C1 segment of cervical spinal cord (tissue), 14 donors: ENCODE measurements around the gene CFAP74.
A peak's percentile ranks its signal among the peaks of the same experiment; 100 is the strongest.
"Not testable (repeated sequence)": the region's sequence is repeated elsewhere in the genome, so short reads cannot be mapped to it uniquely, and the experiment has no call there.

Experiments
- DNase-seq, 14 donors: peaks; one replicate each; lab custom pipeline; 2025; lab: John Stamatoyannopoulos, UW

The CFAP74 gene

DNA sequence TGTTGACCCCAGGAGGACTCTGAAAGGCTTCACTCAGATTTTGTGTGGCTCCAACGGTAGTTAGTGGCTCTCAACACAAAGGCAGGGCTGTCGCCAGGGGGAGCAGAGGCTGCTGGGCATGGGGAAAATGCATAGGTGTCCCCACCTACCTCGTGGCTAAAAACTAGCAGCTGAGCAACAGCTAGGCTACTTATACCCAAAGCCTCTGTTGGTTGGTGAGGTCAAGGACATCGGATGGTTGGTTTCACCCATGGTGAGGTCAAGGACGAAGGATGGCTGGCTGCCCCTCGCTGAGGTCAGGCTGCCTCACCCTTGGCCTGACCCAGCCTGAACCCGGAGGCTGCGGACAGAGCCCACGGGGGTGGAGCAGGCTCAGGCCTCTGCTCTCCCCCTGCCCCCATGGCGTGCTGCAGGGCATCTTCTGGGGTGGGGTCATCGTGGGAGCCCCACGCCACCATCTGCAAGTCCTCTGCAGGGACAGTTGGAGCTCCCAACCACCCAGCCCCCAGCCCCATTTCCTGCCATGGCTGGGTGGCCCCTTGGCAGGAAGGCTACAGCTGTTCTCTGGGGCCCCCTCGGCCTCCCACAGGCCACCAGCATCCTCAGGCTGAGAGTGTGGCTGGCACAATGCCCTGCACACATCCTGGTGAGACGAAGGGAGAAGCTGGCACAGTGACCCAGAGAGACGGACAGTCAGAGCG, 104.2 kb downstream of the CFAP74 start:
- DNase-seq, result no peak

DNA sequence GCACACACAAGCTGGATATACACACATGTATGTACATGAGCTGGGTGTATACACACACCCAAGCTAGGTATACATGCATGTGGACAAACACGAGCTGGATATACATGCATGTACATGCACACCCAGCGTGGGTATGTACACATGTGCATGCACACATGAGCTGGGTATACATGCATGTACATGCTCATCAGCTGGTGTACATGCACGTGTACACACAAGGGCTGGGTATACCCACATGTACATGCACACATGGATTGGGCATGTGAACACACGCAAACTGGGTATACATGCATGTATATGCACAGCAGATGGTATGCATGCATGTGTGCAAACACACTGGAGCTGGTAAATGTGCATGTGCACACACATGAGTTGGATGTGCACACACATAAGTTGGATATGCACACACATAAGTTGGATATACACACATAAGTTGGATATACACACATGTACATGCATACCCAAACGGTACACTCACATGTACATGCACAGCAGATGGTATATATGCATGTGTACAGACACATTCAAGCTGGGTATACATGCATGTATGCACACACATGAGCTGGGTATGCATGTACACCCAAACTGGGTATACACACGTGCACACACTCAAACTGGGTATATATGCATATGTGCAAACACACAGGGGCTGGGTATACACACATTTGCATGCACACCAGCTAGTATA, 105.2 kb downstream of the CFAP74 start:
- no peak for DNase-seq

DNA sequence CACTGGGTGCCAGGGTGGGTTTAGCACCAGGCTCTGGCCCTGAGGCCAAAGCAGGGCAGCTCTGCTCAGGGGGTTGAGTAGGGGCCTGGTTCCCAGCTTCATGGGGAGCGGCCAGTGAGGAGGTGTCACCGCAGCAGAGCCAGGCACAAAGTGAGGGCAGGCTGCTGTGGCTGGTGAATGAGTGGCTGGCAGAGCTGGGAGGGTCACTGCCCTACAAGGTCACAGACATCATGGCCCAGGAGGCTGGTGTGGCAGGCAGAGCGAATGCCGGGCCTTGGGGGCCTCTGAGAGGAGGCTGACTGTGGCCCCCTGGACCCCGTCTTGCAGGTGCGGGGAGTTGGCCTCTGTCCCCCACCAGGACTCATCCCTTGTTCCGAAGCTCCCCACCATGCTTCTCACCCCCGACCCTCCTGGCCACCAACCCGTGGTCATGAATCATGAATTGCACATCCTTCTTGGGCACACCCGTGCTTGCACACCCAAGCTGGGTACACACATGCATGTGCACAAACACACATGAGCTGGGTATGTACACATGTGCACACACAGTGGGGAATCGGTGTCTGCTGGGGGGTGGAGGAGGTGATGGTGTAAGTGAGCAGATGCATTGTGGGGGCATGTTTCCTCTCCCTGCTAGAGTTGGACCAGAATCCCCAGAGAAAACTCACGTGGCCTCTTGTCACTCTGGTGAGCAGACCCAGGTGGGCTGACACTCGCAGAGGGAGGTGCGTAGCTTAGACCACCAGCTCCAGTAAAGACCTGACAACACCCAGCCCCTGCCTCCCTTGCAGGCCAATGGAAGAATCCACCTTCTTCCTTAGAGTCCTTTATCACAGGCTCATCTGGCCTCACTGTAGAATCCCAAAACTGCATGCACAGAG, 107.9 kb downstream of the CFAP74 start:
- DNase-seq, result no peak

DNA sequence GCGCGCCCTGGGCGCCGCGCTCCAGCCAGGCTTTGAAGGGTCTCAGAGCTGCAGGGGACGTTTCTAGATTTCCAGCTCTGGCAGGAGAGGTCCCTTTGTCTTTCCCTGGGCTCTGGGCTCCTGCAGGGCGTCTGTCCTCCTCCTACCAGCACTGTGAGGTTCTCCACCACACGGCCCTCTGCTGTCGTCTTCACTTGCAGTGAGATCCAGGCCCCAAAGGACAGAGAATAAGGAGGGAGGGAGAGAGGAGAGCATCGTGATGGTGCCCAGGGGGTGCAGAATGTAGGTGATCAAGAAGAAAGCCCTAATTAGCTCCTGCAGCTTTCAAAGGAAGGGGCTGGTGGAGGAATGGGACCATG, 108.5 kb downstream of the CFAP74 start:
- no peak for DNase-seq

DNA sequence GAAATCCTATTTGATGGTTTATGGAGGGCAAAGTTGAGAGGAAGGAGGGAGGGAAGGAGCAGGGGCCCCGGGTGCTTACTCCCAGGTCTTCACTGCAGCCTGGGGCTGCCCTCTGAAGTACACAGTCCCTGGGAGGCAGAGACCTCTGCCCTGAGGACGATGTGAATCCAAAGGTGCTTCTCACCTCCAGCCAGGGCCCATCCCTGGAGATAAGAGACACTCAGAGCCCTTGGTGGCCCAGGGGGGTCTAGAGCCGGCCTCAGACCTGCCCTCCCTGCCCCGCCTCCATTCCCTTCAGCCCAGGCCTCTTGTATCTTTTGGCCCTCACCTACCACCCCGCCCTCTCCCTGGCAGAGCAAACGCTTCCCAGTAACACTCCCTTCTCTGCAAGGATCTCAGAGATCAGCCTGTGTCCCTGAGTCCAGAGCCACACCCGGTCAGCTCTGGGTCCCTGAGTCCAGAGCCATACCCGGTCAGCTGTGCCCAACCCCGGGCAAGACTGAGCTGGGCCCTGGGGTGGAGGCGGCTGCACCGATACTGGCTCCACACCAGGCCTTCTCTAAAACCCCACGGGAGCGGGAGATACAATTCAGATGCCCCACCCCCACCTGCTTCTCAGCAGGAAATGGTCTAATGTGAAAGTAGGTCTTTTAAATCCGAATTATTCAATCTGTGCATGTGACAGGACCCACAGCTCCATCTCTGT, 109.1 kb downstream of the CFAP74 start:
- no peak for DNase-seq

DNA sequence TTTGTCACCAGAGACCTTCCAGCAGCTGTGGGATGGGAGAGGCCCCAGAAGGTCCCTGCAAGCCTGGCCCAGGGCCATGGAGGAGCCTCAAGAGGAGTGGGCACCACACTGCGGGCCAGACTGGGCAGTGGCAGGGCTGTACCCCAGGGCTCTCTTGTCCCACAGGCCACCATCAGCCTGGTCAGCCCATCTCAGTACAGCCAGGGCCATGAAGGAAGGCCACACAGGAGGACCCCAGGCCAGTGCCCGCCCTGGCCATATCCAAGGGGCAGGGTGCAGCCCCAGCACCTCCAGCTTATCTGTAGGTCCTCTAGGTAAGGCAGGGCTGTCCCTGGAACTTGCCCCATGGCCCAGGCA, 109.6 kb downstream of the CFAP74 start:
- no peak for DNase-seq

DNA sequence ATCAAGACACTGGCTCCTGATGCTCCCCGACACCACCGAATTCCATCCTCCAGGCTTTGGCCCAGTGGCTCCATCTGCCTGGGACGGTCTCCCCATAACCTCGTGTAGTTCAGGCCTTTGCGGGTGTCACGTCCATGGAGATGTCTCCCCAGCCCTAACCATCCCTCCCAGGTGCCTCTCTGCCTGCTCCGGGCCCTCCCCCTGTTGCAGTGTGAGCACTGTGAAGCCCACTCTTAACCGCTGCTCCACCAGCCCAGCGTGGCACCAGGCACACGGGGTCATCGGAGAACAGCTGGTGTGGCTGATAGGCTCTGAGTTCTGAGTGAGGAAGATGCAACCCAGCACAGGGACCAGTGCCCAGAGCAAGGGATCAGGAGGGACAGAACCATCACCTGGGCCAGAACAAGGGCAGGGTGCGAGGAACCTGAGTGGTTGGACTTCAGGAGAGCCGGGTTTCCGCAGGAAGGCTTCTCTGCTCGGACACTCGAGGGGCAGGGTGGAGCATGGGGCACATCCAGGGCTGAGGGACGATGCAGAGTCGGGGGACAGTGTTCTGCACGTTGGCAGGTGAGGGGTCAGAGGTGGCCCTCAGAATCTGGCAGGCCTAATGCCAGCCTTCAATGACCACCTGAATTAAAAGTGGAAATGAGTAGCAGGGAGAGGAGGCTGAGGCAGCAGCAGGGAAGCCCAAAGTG, 110.1 kb downstream of the CFAP74 start:
- DNase-seq, result no peak

DNA sequence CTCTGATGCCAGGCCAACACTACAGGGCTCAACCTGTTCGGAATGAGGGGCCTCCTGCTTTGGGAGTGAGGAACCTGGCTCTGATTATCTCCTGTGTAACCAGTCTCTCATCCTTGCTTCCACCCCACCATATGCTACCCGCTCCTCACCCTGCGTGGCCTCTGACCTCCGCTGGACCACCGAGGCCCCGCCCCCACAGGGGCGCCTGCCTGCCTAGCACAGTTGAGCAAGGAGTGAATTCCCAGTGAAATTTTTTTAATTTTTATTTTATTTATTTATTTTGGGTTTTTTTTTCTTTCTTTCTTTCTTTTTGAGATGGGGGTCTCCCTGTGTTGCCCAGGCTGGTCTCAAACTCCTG, 110.8 kb downstream of the CFAP74 start:
- DNase-seq, result no peak

DNA sequence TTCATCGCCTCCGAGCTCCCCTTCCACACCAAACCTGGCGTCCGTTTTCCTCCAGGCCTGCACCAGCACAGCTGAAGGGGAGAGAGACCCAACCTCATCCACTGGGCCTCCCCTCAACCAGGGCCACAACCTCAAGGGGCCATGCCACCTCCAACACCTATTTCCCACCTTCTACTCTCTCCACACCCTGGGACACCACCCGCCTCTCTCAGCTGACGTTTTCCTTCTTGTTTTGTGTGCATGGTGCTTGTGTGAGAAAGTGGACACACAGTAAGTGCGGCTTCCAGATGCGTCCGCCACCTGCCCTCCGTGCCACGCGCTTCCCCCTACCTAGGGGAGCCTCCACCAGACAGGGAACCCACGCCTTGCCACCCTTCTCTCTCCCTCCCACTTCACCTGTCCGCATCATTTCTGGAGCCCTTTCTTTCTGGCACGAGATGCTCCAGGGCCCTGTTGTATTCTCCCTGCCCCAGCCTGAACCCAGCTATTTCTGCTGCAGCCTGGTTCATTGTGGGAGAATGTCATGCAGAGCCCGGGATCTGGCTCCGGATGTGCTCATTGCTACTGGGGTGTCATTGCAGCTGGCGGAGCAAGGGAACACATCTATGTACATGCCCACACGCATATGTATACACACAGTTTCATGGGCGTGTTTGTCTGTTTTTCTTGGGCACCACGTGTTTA, 111.4 kb downstream of the CFAP74 start:
- peak in 1 of 14 donors; percentile 32 for DNase-seq

DNA sequence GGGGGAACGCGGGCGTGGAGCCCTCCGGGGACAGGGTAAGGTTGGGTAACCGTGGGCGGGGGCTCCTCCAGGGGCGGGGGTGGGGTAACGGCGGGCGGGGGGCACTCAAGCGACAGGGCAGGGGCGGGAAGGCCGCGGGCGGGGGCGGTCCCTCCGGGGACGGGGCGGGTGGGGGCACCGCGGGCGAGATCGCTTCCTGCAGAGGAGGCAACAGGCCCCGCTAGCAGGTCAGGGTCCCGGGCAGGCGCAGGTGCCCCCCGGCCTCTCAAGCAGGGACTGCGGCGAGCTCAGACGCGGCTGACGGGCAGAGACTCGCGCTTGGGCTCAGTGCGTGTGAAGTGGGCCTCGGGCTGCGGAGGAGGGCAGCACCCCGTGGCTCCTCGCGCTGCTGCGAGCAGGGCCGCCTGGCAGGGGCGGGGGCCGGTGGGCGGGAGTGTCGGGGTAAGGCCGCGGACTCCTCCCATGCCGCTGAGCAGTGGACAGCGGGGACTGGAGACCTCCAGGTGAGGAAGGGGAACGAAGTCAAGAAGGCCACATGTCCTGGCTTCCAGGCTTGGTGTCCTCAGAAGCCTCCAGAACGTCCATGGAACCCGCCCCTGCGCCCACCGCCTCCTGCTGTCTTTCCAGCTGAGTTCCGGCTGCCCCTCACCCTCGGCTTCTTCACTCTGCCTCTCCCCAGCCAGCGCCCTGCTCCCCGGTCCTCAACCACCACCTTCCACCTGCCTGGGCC, 112.1 kb downstream of the CFAP74 start:
- peak in 12 of 14 donors; percentile 52 to 94 (median 78) for DNase-seq

DNA sequence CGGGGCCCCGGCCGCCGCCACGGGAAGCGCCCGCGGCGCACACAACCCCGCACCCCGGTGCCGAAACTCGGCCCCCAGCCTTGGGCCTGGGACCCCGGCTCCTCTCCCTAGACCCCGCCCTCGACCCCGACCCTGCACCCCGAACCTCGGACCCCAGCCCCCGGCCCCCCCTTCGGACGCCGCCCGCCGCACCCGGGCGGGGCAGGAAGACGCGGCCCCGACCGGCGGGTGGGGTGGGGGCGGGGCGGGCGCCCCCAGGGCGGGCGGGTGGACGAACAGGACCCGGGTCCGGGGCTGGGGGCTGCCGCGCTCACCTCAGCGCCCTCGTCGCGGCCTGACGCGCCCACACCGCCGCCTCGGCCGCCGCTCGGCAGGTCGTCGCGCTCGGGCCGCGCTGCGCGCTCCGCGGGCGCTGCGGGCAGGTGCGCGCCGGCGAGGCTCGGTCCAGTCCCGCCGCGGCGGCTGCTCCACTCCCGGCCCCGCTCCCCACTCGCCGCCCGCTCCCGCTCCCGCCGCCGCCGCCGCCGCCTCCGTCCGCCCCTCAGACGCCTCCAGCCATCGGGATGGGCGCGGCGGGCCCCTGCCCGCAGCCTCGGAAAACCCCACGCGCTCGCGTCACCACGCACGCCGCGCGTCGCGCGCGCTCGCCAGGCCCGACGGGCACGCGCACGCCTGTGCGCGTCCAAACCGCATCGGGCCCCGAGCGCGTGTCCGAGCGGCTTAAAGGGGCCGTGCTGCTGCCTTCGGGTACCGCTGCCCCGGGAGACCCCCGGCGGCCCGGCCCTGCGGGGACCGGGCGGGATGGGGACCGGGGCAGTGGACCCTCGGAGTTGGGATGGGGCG, 112.9 kb downstream of the CFAP74 start, which contains the start of gene GNB1:
Gene GNB1, minus strand, starts transcription at position 582 of the 843 bp plus-strand sequence. CDS start 65,634 bp downstream, outside the sequence.
- peak; percentile 28 to 94 (median 81) for DNase-seq

DNA sequence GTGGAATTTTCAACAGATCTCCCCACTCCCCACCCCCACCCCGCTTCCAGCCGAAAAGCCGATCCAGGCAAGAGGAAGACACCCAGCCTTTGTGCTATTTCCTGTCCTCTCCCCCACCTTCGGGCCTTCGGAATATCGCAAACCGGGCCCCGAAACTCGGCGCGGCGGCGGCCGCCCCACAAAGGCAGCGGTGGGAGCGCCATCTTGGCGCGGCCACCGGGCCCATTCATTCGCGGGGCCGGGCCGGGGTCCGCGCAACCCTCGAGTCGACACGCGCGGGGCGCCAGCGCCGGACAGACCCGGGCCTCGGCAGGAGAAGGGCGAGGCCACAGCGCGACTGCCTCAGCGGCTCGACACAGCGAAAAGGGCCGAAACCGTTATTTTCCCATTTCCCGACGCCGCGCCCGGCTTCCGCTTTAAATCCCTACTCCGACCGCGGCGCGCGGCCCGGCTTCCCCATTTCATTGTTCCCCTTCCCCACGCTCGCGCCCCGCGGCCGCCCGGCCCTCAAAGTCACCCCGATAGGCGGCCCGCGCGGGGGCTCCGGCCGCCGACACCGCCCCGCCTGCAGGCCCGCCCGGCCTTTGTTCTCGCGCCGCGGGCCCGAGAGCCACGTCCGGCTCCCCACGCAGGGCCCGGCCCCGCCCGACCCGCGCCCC, 113.6 kb downstream of the CFAP74 start:
- peak in 7 of 14 donors; percentile 14 to 73 (median 46) for DNase-seq

DNA sequence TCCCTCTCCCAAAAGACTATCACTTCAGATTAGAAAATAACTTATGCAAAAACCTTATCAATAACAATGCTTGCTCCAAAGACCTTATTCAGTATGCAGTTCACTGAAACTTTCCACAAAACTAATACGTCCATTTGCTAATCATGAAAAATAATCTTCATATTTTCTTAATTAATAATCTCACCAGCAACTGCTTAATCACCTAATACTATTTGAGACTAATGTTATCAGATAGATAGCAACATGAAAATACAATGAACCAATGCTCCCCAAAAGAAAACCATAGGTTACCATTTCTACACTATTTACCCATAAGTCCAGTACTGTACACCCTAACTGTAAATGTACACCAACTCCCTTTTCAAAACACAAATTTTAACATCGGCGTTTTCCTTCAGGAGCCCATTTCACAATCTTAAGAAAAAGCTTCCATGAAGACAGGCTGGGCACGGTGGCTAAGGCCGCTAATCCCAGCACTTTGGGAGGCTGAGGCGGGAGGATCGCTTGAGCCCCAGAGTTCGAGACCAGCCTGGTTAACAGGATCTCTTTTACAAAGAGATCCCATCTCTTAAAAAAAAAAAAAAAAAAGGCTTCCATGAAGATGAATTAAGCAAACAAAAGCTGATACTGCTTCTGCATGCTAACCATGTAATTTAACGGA, 114.4 kb downstream of the CFAP74 start:
- no peak for DNase-seq

DNA sequence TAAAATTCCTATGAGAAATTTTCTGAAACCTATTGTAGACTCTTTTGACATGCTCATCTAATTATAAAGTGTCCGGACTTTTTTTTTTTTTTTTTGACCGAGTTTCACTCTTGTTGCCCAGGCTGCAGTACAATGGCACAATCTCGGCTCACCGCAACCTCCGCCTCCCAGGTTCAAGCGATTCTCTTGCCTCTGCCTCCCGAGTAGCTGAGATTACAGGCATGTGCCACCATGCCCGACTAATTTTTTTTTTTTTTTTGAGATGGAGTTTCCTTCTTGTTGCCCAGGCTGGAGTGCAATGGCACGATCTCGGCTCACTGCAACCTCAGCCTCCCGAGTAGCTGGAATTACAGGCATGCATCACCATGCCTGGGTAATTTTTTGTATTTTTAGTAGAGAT, 119.7 kb downstream of the CFAP74 start:
- DNase-seq, result not testable (repeated sequence)

DNA sequence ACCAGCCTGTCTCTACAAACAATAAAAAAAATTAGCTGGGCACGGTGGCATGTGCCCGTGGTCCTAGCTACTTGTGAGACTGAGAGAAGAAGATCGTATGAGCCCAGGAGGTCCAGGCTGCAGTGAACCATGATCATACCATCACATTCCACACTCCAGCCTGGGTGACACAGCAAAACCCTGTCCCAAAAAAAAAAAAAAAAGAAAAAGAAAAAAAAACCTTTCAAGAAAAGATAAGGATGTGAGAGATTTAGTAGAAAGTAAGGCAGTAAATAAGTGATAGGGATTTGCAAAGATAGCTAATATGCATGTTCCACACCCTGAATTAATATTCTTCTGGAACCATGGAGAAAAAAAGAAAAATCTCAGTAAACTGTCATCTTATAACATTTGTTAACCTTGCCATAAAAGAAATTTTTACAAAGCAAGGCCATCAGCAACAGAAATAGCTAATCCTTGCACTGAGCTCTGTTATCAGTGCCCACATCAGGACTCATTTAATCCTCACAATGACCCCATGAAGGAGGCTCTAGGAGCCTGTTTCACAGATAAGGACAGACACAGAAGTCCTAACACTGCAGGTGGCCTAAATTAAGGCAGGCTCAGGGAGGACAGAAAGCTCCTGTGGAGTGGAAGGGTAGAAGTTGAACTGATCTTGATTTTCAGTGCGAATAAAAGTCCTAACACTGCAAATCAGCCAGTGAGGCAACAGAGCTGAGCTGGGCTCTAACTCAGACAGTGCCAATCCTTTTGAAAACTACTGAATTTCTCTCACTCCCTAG, 120.3 kb downstream of the CFAP74 start:
- no peak for DNase-seq

DNA sequence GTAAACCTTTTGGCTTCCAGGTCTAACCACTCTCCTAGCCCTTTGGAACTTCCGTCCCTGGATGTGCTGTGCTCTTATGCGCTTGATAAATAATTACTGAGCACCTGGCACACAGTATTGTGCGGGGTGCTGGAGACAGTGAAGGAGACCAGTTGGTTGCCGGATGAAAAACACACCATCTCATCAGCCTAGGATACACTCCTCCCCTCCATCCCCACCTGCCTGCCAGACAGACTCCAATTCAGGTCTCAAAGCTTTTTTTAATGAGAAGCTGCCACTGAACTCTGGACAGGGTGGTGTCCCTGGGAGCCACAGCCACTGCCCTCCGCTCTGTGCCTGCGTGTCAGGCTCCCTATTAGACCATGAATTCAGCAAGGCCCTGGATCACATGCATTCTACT, 121.9 kb downstream of the CFAP74 start:
- peak in 1 of 14 donors; percentile 12 for DNase-seq
